Mucosa of rectum (tissue), 2 donors: ENCODE measurements around the gene TRIM3.

Experiments used
- H3K27ac ChIP-seq, 2 donors: one replicate each; pipeline ENCODE4 v1.7.0; 2013; ENCODE audit warnings: inconsistent platforms in 2 of 2, low read depth in 2 of 2, low read length in 2 of 2
- H3K27me3 ChIP-seq, 2 donors: one replicate each; pipeline ENCODE4 v1.7.0; 2013; ENCODE audit warnings: low read length in 2 of 2; ENCODE audit not compliant: control insufficient read depth in 2 of 2, insufficient read depth in 2 of 2
- H3K36me3 ChIP-seq, 2 donors: one replicate each; pipeline ENCODE4 v1.7.0; 2013; ENCODE audit warnings: low read length in 2 of 2; ENCODE audit not compliant: control insufficient read depth in 2 of 2, insufficient read depth in 2 of 2
- H3K4me1 ChIP-seq, 2 donors: one replicate each; pipeline ENCODE4 v1.7.0; 2013; ENCODE audit warnings: low read length in 2 of 2, mild to moderate bottlenecking in 1 of 2; ENCODE audit not compliant: control insufficient read depth in 2 of 2, insufficient read depth in 2 of 2
- H3K4me3 ChIP-seq, 2 donors: one replicate each; pipeline ENCODE4 v1.7.0; 2013; ENCODE audit warnings: low read length in 2 of 2
- H3K9ac ChIP-seq, 2 donors: one replicate each; pipeline ENCODE4 v1.7.0; 2013; ENCODE audit warnings: low read length in 2 of 2, low read depth in 1 of 2, mild to moderate bottlenecking in 1 of 2
- H3K9me3 ChIP-seq, 2 donors: one replicate each; pipeline ENCODE4 v1.7.0; 2013; ENCODE audit warnings: low read length in 2 of 2; ENCODE audit not compliant: control insufficient read depth in 2 of 2
- donor health status: healthy.
- donor health status: Normal muscosa, but diverticular disease.

The TRIM3 gene

DNA sequence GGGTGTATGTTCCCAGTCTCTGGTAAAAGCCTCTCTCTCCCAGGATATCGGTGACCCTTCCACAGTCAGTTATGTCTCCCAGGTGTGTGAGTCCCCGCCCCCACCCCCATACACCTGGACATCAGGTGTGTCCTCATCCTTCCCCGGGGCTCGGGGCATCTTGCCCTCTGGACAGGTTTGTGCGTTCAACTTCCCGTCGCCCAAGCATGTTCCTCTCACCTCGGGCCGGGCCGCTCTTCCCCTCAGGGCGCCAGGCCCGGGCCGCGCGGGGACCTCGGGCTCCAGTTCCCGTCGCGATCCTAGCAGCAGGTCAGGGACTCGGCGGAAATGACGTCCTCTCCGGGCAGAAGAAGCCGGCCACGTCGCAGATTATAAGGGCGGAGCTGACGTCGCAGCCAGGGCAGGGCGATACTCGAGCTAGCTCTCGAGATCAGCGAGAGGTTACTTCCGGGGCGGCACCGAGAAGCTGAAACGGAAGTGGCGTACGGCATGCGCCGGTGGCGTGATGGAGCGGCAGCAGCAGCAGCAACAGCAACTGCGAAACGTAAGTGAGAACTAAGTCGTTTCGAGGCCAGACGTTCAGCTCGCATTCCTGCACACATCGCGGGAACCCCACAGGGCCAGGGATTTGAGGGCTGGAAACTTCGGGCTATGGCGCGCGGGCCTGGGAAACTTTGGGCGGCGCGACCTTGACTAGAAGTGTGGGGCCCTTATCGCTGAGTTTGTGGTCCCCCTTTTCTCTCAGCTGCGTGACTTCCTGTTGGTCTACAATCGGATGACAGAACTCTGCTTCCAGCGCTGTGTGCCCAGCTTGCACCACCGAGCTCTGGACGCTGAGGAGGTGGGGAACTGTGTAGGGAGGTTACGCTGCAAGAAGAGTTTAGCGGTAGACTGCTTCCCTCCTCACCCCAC lies 7.5 kb upstream of the TRIM3 start, which contains the start of the genes ARFIP2 and TIMM10B:
TSS of gene ARFIP2 (minus strand) at position 320 of the 912 bp plus-strand sequence. CDS start 910 bp downstream, outside the sequence.
TSS of gene TIMM10B (plus strand) at position 490 of the 912 bp plus-strand sequence. CDS start at position 506, 16 bp downstream.
- Histone ChIP-seq H3K4me3 (peak within 1 kb of the TSS; percentile 91 to 98), H3K4me1 (peaks cover 32 to 34% of the 10 kb centered on the region in 2 donors), H3K9ac (peak within 1 kb of the TSS; percentile 70 to 93), H3K27me3 (no peaks in the 10 kb centered on the region), H3K36me3 (peaks cover 44 to 63% of the 10 kb centered on the region in 2 donors), H3K9me3 (no peaks in the 10 kb centered on the region), H3K27ac (peak within 1 kb of the TSS; percentile 90 to 95)

DNA sequence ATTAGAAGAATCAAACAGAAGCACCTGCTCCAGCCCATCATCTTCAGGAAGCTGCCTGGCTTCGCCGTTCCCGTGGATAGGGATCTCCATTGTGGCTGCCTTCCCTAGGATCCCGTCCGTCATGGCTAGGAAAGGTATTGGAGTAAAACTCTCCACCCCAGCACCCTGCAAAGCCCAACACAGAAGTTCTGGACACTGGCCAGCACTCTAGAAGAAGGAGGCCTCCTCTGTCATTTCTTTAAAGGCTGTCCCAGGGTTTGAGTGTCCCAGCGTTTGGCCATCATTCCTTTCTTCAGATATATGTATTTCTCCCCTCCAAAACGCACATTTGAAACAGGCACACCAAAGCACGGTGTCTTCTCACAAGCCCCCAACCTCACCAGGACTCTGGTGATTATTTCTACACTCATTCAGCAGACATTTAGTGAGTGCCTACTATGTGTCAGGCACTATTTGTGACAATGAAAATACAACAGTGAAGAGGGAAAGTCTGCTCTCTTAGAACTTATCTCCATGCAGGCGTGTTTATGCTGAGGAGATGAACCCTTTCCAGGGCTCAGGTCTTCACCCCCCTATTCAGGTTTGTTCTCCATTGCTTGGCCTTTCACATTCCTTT lies 6.7 kb upstream of the TRIM3 start:
- Histone ChIP-seq H3K36me3 (peaks cover 39 to 55% of the 10 kb centered on the region in 2 donors), H3K4me3 (peak overlapping the region; percentile 91 to 98), H3K9ac (peak overlapping the region; percentile 70 to 93), H3K27me3 (no peaks in the 10 kb centered on the region), H3K4me1 (peaks cover 33 to 36% of the 10 kb centered on the region in 2 donors), H3K27ac (peak overlapping the region; percentile 90 to 95), H3K9me3 (no peaks in the 10 kb centered on the region)

DNA sequence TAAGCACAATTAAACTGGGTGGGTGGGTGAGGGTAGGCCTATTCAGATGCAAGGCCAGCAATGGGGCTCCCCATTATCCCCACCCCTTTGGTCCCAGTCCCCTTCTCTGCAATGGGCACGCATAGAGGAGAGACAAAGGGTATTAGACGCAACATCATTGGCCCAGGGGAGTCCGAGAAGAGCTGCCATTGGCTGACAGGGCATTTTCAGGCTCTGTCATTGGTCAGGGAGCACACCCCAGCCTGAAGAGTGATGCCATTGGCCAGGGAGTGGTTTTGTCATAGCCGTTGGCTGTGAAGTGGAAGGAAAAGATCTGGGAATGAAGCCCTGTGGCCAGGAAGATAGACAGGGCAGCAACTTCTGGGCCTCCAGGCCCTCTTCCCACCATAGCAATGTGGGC lies 2.8 kb upstream of the TRIM3 start:
- H3K27me3 ChIP-seq: no peaks in the 10 kb centered on the region
- no peaks in the 10 kb centered on the region for H3K9me3 ChIP-seq
- no peak overlapping the region for H3K4me3 ChIP-seq
- H3K27ac ChIP-seq: no peak overlapping the region
- H3K9ac ChIP-seq: no peak overlapping the region
- H3K4me1 ChIP-seq: peaks cover 36 to 39% of the 10 kb centered on the region in 2 donors
- H3K36me3 ChIP-seq: peaks cover 27 to 28% of the 10 kb centered on the region in 2 donors

DNA sequence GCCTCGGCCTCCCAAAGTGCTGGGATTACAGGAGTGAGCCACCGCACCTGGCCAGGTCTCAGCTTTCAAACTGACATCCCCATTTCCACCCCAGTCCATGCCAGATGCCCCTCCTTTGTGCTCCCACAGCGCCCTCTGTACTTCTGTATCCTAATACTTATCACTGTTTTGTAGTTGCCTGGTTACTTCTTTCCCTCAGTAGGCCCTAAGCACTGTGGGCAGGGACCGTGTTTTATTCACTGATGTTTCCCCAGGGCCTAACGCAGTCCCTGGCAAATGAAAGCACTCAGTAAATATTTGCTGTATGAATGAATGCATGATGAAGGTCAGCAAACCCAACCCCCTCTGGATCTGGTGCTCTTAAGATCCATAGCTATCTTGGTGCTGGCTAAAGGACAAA lies 2.2 kb upstream of the TRIM3 start:
- Histone ChIP-seq H3K9ac (peak overlapping the region in 1 of 2 donors; percentile 8), H3K4me3 (no peak overlapping the region)

DNA sequence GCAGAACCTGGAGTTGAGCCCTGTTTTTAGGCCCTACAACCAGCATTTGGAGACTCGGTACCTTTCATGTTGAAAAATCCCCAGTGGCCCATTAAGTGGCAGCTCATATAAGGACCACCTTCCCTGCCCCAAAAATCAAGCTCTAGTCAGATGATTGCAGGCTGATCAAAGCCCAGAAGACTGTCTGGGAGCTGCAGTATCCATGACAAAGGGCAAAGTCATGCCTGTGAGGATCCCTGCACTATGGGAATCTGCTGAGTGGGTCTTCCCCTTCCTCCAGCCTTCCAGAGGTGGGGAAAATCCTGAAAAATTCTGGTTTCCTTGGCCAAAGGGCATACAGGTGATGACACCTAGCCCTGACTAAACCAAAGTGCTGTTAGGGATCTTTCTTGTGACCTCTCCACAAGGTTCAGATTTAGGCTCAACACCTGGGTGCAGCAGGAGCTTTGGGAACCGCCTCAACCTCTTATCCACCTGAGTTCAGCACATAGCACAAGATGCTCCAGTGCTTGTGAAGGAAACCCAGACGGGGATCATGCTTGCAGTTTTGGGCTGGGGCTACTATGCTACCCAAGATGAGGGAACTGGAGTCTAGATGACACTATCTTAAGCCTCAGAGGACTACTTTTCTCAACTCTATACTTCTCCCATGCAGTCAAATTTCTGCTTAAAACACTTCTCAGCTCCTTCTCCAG lies 1.2 kb upstream of the TRIM3 start:
- Histone ChIP-seq H3K4me1 (peaks cover 26 to 32% of the 10 kb centered on the region in 2 donors), H3K27ac (peak overlapping the region; percentile 97), H3K27me3 (no peaks in the 10 kb centered on the region), H3K36me3 (peaks cover 27 to 28% of the 10 kb centered on the region in 2 donors), H3K4me3 (peak overlapping the region; percentile 71 to 75), H3K9ac (peak overlapping the region; percentile 81 to 94), H3K9me3 (no peaks in the 10 kb centered on the region)

More for the DNA sequence above, 2.2 kb upstream of the TRIM3 start:
- H3K4me1 ChIP-seq: peaks cover 36 to 39% of the 10 kb centered on the region in 2 donors
- H3K9me3 ChIP-seq: no peaks in the 10 kb centered on the region
- peak overlapping the region; percentile 26 to 97 for H3K27ac ChIP-seq
- peaks cover 27 to 28% of the 10 kb centered on the region in 2 donors for H3K36me3 ChIP-seq
- H3K27me3 ChIP-seq: no peaks in the 10 kb centered on the region

DNA sequence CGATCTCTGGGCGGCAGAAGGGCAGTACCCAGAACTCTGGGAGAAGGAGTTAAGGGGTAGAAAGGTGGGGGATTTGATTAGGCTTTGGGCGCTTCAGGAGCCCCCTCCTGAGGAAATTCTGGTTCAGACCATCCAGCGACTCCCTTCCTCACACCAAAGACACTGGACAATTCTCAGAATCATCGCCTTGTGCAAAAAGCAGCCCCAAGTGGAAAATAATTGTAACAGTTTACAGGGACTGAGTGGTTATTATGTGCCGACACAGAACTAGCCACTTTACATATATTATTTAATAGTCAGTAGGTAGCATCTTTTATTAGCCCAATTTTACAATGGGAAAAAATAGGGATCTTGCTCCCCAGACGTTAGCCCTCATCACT lies 662 bp upstream of the TRIM3 start:
- H3K27ac ChIP-seq: peak overlapping the region; percentile 97
- H3K4me3 ChIP-seq: peak overlapping the region; percentile 71 to 75
- H3K9ac ChIP-seq: peak overlapping the region; percentile 81 to 94
- peaks cover 21 to 33% of the 10 kb centered on the region in 2 donors for H3K4me1 ChIP-seq
- peaks cover 24 to 28% of the 10 kb centered on the region in 2 donors for H3K36me3 ChIP-seq
- no peaks in the 10 kb centered on the region for H3K9me3 ChIP-seq
- H3K27me3 ChIP-seq: no peaks in the 10 kb centered on the region

DNA sequence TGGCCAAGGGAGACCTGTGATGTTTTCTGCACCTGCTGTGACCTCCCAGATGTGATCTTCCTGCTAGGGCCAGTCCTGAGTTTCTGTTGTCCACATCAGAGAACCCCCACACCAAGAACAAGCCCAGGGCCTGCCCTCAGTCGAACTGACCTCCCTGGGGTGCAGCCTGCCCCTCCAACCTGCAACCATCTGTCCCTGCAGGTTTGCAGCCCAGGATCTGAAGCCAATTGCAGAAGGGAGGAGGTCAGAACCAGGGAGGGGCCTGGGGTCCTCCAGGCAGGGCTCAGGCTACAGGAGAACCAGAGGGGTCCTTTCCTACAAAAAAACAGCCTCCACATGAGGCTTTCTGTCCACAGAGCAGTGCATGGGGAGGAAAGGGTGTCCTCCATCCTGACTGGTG lies 807 bp downstream of the TRIM3 start:
- H3K27me3 ChIP-seq: no peaks in the 10 kb centered on the region
- H3K9ac ChIP-seq: peak overlapping the region; percentile 41 to 44

DNA sequence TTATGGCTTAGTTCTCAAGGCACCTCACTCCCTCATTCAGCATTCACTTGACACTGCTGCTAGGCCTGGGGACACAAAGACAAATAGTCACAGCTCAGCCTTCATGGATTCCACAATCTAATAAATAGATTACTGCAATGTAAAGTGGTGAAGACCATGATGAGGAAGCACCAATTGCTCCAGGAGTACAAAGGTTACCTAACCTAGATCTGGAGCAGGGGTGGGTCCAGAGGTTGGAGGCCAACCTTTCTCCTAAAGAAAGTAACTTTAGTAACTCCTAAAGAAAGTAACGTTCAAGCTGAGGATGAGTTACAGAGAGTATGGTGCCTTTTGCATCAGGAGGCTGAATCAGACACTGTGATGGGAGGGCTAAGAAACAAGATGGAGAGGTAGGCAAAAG lies 4.1 kb downstream of the TRIM3 start:
- Histone ChIP-seq H3K27ac (peak overlapping the region; percentile 56 to 69), H3K9ac (no peak overlapping the region), H3K4me1 (peaks cover 18 to 31% of the 10 kb centered on the region in 2 donors), H3K27me3 (no peaks in the 10 kb centered on the region), H3K4me3 (peak overlapping the region in 1 of 2 donors; percentile 20), H3K36me3 (peaks cover 8% of the 10 kb centered on the region in 2 donors), H3K9me3 (no peaks in the 10 kb centered on the region)

More for the DNA sequence above, 807 bp downstream of the TRIM3 start:
- no peaks in the 10 kb centered on the region for H3K9me3 ChIP-seq
- H3K36me3 ChIP-seq: peaks cover 10 to 14% of the 10 kb centered on the region in 2 donors
- H3K4me1 ChIP-seq: peaks cover 27 to 42% of the 10 kb centered on the region in 2 donors
- peak overlapping the region; percentile 78 to 85 for H3K4me3 ChIP-seq
- peak overlapping the region in 1 of 2 donors; percentile 32 for H3K27ac ChIP-seq

DNA sequence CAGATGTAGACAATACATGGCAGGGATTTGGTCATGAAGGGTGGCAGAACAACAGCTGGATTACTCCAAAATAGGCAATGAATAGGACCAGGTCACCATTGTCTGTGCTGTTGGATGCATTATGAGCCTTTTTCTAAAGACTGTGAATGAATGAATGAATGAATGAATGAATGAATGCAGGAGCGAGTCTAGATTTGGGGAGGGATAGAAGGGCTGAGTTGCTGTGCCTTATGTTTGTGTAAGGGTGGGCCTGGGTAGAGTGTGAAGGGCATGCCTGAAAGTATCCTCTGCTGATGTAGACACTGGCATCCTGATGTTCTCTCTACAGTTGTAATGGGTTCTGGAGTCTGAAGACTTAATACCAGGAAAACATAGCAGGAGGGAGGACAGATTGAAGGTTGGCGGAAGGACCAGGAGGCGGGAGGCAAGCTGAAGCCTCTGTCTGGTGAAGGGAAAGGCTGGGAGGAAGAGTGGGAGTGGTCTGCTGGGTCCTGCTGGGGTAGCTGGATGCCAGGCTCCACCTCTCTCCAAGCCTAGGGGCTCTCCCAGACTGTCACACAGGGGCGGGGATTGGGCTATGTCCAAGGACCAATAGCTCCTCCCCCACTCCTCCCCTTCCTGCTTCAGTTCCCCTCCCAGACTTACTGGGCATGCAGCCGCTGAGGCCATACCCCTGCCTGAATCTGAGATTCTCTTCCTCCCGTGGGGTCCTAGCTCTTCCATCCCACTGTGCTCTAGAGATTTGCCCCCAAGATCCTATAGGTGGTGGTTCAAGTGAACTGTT lies 4.8 kb downstream of the TRIM3 start:
- Histone ChIP-seq H3K36me3 (peaks cover 11 to 13% of the 10 kb centered on the region in 2 donors), H3K27me3 (no peaks in the 10 kb centered on the region), H3K9me3 (no peaks in the 10 kb centered on the region), H3K4me3 (peak overlapping the region in 1 of 2 donors; percentile 20), H3K9ac (no peak overlapping the region), H3K4me1 (peaks cover 13 to 25% of the 10 kb centered on the region in 2 donors), H3K27ac (peak overlapping the region; percentile 56 to 69)
